Nephron progenitor cell (in vitro differentiated cells): Measurements from ENCODE around the gene WASHC4.
"Not testable (repeated sequence)": the region's sequence is repeated elsewhere in the genome, so short reads cannot be mapped to it uniquely, and the experiment has no call there.

Experiments
- DNase-seq: peaks from one replicate; pipeline ENCODE4 v3.0.0; 2021
- H3K27ac Mint-ChIP-seq: 2 replicates; pipeline ENCODE4 v1.8.0; 2021; ENCODE audit warnings: mild to moderate bottlenecking, moderate library complexity, mixed read lengths
- H3K27me3 Mint-ChIP-seq: 2 replicates; pipeline ENCODE4 v1.8.0; 2021; ENCODE audit warnings: mild to moderate bottlenecking, low read depth, mixed read lengths; ENCODE audit not compliant: poor library complexity
- H3K36me3 Mint-ChIP-seq: 2 replicates; pipeline ENCODE4 v1.8.0; 2021; ENCODE audit warnings: low read depth, mixed read lengths
- H3K4me1 Mint-ChIP-seq: 2 replicates; pipeline ENCODE4 v1.8.0; 2021; ENCODE audit warnings: mixed read lengths
- H3K4me3 Mint-ChIP-seq: 2 replicates; pipeline ENCODE4 v1.8.0; 2021; ENCODE audit warnings: mild to moderate bottlenecking, moderate library complexity, mixed read lengths
- H3K9me3 Mint-ChIP-seq: 2 replicates; pipeline ENCODE4 v1.8.0; 2021; ENCODE audit warnings: mild to moderate bottlenecking, moderate library complexity, mixed read lengths
- TF ChIP-seq, protein P1 (sequence below): fragments of 200-600 bp; sonication (generic); IDR thresholded peaks from 2 replicates; pipeline ENCODE4 v1.5.0; 2021; ENCODE audit warnings: antibody characterized with exemption

Gene WASHC4

DNA sequence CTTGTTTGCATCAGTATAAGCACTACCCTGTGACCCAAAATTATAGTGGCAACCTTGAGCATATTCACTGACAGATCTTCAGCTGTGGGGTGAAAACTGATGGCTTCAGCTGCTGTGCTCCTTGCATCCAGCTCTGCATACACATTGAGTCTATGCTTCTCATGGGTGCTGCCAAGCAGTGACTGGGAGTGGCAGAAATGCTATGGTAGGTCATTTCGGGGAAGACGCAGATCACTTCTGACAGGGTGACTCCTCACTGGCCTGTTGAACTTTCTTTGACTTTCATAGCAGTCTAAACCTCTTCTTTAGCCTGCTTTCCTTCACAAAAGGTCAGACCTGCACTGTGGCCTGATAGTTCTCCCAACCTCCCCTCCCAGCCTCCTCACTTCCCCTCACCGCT, 17.7 kb upstream of the WASHC4 start:
- Mint-ChIP-seq H3K36me3 (peaks cover 13% of the 10 kb centered on the region), H3K4me1 (peaks cover 11% of the 10 kb centered on the region), H3K27ac (no peak overlapping the region), H3K27me3 (peaks cover 36% of the 10 kb centered on the region), H3K9me3 (peaks cover 30% of the 10 kb centered on the region), H3K4me3 (no peak overlapping the region)
- TF ChIP-seq, protein P1, sequence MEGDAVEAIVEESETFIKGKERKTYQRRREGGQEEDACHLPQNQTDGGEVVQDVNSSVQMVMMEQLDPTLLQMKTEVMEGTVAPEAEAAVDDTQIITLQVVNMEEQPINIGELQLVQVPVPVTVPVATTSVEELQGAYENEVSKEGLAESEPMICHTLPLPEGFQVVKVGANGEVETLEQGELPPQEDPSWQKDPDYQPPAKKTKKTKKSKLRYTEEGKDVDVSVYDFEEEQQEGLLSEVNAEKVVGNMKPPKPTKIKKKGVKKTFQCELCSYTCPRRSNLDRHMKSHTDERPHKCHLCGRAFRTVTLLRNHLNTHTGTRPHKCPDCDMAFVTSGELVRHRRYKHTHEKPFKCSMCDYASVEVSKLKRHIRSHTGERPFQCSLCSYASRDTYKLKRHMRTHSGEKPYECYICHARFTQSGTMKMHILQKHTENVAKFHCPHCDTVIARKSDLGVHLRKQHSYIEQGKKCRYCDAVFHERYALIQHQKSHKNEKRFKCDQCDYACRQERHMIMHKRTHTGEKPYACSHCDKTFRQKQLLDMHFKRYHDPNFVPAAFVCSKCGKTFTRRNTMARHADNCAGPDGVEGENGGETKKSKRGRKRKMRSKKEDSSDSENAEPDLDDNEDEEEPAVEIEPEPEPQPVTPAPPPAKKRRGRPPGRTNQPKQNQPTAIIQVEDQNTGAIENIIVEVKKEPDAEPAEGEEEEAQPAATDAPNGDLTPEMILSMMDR: no peak
- DNase-seq: no peak

DNA sequence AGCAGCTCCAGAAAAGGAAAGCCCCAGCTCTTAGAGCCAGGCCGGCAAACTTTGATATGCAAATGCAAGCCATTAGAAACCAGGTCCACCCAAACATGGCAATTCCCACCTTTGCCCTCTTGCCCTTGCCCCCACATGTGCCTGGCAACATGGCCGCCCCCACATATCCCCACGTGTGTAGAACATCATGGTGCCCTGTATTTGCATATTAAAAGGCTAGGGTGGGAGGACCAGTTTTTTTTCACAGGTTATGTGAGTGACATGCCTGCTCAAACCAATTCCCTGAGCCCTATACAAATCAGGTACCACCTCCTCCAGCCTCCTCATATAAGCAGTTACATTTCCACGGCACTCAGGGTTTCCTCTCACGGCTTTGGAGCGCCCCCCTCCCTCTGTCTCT, 17.2 kb upstream of the WASHC4 start:
- H3K27ac Mint-ChIP-seq: no peak overlapping the region
- no peak for DNase-seq
- peaks cover 13% of the 10 kb centered on the region for H3K36me3 Mint-ChIP-seq
- peaks cover 11% of the 10 kb centered on the region for H3K4me1 Mint-ChIP-seq
- TF ChIP-seq, protein P1: no peak
- peaks cover 39% of the 10 kb centered on the region for H3K27me3 Mint-ChIP-seq
- no peak overlapping the region for H3K4me3 Mint-ChIP-seq
- H3K9me3 Mint-ChIP-seq: peaks cover 34% of the 10 kb centered on the region

DNA sequence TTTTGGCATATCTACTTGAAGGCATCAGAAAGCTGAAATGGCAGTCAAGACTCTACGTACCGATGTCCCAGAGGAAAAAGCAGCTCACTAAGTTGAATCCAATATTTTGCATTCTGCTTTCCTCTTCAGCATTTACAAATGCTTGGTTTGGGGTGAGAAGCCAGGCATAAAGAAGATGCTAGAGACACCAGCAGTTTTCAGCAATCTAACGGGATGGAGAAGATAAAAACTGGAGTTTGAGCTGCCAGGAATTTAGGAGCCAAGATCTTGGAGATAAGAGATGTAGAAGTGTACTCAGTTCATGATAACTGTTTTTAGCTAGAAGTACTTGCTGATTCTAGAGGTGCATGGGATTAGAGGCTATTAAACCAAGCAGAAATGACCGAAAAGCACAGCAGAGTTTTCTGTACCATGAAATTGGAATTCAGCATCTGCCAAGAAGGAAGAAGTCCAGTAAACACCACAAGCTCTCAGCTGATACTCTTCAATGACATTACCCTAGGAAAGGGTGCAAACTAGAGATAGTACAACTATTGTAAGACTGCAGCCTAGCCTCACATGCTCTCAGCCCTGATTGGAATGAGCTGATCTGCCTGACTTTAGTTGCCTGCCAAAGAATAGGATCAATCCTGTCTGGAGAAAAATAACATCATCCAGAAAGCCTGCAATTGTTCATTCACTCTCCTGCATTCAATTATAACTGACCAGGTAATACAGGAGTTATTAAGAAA, 15.9 kb upstream of the WASHC4 start:
- H3K9me3 Mint-ChIP-seq: peaks cover 36% of the 10 kb centered on the region
- DNase-seq: no peak
- H3K4me3 Mint-ChIP-seq: no peak overlapping the region
- H3K4me1 Mint-ChIP-seq: peaks cover 11% of the 10 kb centered on the region
- H3K36me3 Mint-ChIP-seq: peaks cover 14% of the 10 kb centered on the region
- H3K27me3 Mint-ChIP-seq: peaks cover 40% of the 10 kb centered on the region
- TF ChIP-seq, protein P1: no peak
- H3K27ac Mint-ChIP-seq: no peak overlapping the region

DNA sequence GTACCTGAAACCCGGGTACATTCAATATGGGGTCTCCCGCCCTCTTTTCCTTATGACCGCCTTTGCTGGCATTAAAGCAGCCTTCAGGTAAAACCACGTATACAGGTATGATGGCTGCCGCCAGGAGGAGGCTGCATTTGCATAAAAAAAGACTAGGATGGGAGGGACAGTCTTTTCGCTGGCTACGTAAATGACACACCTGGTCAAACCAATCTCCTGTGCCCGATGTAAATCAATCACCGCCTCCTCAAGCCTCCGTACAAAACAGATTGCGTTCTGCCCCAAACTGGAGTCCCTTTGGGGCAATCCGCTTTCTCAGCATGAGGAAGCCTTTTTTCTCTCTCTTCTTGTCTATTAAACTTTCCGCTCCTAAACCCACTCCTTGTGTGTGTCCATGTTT, 15.2 kb upstream of the WASHC4 start:
- TF ChIP-seq, protein P1: no peak
- H3K4me3 Mint-ChIP-seq: peak overlapping the region; percentile 25
- no peak overlapping the region for H3K27ac Mint-ChIP-seq
- peaks cover 40% of the 10 kb centered on the region for H3K27me3 Mint-ChIP-seq
- H3K36me3 Mint-ChIP-seq: peaks cover 11% of the 10 kb centered on the region
- peaks cover 37% of the 10 kb centered on the region for H3K9me3 Mint-ChIP-seq
- peaks cover 11% of the 10 kb centered on the region for H3K4me1 Mint-ChIP-seq
- DNase-seq: no peak

DNA sequence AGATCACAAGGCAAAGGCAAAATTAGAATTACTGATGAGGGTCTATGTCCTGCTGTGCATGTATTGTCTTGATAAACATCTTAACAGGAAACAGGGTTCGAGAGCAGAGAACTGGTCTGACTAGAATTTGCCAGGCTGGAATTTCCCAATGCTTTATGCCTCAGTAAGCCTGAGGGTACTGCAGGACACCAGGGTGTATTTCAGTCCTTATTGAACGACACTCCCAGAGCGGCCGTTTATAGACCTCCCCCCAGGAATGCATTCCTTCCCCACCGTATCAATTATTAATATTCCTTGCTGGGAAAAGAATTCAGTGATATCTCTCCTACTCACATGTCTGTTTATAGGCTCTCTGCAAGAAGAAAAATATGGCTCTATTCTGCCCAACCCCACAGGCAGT, 12.2 kb upstream of the WASHC4 start:
- H3K4me3 Mint-ChIP-seq, H3K27ac Mint-ChIP-seq, DNase-seq: not testable (repeated sequence)
- H3K27me3 Mint-ChIP-seq: peaks cover 34% of the 10 kb centered on the region
- H3K4me1 Mint-ChIP-seq: peaks cover 11% of the 10 kb centered on the region
- peaks cover 11% of the 10 kb centered on the region for H3K36me3 Mint-ChIP-seq
- peaks cover 49% of the 10 kb centered on the region for H3K9me3 Mint-ChIP-seq

DNA sequence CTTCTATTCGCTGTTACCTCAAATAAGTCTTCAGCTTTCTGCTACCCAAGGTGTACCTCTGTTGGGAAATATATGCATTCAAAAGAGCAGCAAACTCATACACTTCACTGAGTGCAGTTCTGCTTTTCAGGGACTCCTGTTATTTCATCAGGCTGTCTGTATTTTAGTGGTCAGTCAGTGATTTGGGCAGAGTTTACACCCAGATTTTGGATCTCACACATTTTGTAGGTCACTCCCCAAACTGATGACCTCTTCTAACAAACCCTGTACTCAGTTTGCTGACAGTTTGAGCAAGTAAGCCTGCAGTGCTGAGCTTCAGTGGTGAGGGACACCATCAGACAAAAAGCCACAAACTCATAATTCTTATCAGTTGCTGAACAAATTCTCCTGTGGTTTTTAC, 8.2 kb upstream of the WASHC4 start:
- no peak overlapping the region for H3K4me3 Mint-ChIP-seq
- no peak for DNase-seq
- TF ChIP-seq, protein P1: no peak
- no peaks in the 10 kb centered on the region for H3K4me1 Mint-ChIP-seq
- peaks cover 6% of the 10 kb centered on the region for H3K27me3 Mint-ChIP-seq
- H3K9me3 Mint-ChIP-seq: peaks cover 37% of the 10 kb centered on the region
- H3K27ac Mint-ChIP-seq: no peak overlapping the region
- peaks cover 6% of the 10 kb centered on the region for H3K36me3 Mint-ChIP-seq
